GM21576 (cell line): ENCODE data around the gene PPM1M.

Experiments
- ATAC-seq: cut with Tn5 transposase; IDR thresholded peaks from one replicate; pipeline ENCODE4 v1.9.1; 2021; ENCODE audit warnings: mild to moderate bottlenecking, moderate library complexity; ENCODE audit not compliant: unreplicated experiment

Gene PPM1M

GRCh38 chr3:52293491-52294319 lies 48.1 kb downstream of the PPM1M start:
- ATAC-seq, result no peak

- no peak for ATAC-seq
These were observed 49.0 kb downstream of the PPM1M start for GRCh38 chr3:52294320-52295150.

GRCh38 chr3:52295671-52296208 lies 50.2 kb downstream of the PPM1M start:
- no peak for ATAC-seq

- ATAC-seq, result no peak
These were observed 51.9 kb downstream of the PPM1M start for GRCh38 chr3:52297242-52298148.

- no peak for ATAC-seq
These were observed 52.9 kb downstream of the PPM1M start for GRCh38 chr3:52298149-52299098.

GRCh38 chr3:52299247-52299878 lies 53.8 kb downstream of the PPM1M start:
- ATAC-seq, result no peak
